ENCODE results near the gene PDZD7. TPM values are rescaled to one million over a fixed set of nuclear protein-coding genes. Genes with fewer than 3 reads are reported as not detected.

PDZD7 gene
- total RNA-seq, 1 experiment from 2014 or later, result 6.1 TPM

GRCh38 chr10:101069441-101069840 is 38.5 kb upstream of the PDZD7 start (continued):
- TF ChIP-seq ZNF274 (IDR thresholded peaks at IDR 0.05; ENCODE audit: low read depth, low read length) (no peak), JUND (IDR thresholded peaks at IDR 0.05) (no peak), POLR2AphosphoS5 (IDR thresholded peaks at IDR 0.05; ENCODE audit: low read depth, low read length) (no peak)

- Histone ChIP-seq H3K27ac (ENCODE audit: low read depth, low read length) (peak overlapping the region; percentile 93), H3K4me2 (ENCODE audit: low read length) (peak overlapping the region; percentile 96), H3K4me1 (ENCODE audit: control insufficient read depth in 1 of 2, insufficient read depth in 2 of 2, low read length in 2 of 2) (peaks cover 37 to 79% of the 10 kb centered on the region in 2 experiments), H3K9me3 (ENCODE audit: control insufficient read depth in 1 of 2, insufficient read depth in 1 of 2, low read depth in 1 of 2, low read length in 2 of 2) (no peaks in the 10 kb centered on the region), H3K4me3 (replicated peaks in 1 of 2; ENCODE audit: low read depth in 1 of 2, low read length in 2 of 2) (peak overlapping the region; percentile 66 to 71), H3K9me2 (ENCODE audit: insufficient read depth) (no peaks in the 10 kb centered on the region), H3K79me2 (ENCODE audit: insufficient read depth, low read length) (no peaks in the 10 kb centered on the region), H4K20me1 (ENCODE audit: insufficient read depth) (no peaks in the 10 kb centered on the region), H3K9ac (ENCODE audit: low read length) (peak overlapping the region; percentile 79), H2AFZ (ENCODE audit: low read depth, low read length, poor library complexity, severe bottlenecking) (peak overlapping the region; percentile 33), H3K36me3 (ENCODE audit: control insufficient read depth in 1 of 2, insufficient read depth in 2 of 2, low read length in 2 of 2) (no peaks in the 10 kb centered on the region), H3K27me3 (ENCODE audit: insufficient read depth, low read length) (no peaks in the 10 kb centered on the region)
- DNase-seq (ENCODE audit: low read depth, low spot score) (peak; percentile 91), ATAC-seq (peak; percentile 39)
- POLR2A ChIA-PET, result interaction anchor here (1.1 to 1.4 kb wide), 4 partner anchors 9 to 74 kb away, joined by 3 to 9 read pairs (median 3); no protein-coding TSS in a partner anchor
- CTCF ChIA-PET, result interaction anchor here (0.6 to 8.3 kb wide), 11 partner anchors 9 to 146 kb away, joined by 3 to 91 read pairs (median 12); partner anchors contain the start of genes PDZD7 and SFXN3
- intact Hi-C loops (cut with micrococcal nuclease), result loop anchor here (1.0 to 10.0 kb wide), 3 partner anchors 7 to 507 kb away; no protein-coding TSS in a partner anchor
- BruUV-seq (replicated peaks), result no TSS peak
- RAD21 ChIA-PET (ENCODE audit: low non-redundant PET in 1 of 2, low total read pairs in 2 of 2, uncharacterized antibody in 2 of 2, unreplicated experiment in 2 of 2), result interaction anchor here (0.6 to 2.1 kb wide), 9 partner anchors 16 to 75 kb away, joined by 3 to 8 read pairs (median 6); no protein-coding TSS in a partner anchor
- no peak for TF ChIP-seq ELF1 (IDR thresholded peaks at IDR 0.05; ENCODE audit: borderline replicate concordance, low read depth)
- TF ChIP-seq SIN3A (IDR thresholded peaks at IDR 0.05; ENCODE audit: low read depth), result no peak
- no peak for TF ChIP-seq EGR1 (IDR thresholded peaks at IDR 0.05; ENCODE audit: low read depth)
- peak in 2 of 3 experiments; percentile 89 to 94; a peak in 4 of 6 replicates for TF ChIP-seq CTCF (IDR thresholded peaks at IDR 0.05 in 2 of 3, conservative IDR thresholded peaks at IDR 0.05 in 1 of 3; ENCODE audit: borderline replicate concordance in 1 of 3, insufficient read depth in 1 of 3, low read depth in 2 of 3, low read length in 2 of 3)
- TF ChIP-seq ZNF274 (IDR thresholded peaks at IDR 0.05; ENCODE audit: low read depth, low read length), result no peak
- no peak for TF ChIP-seq JUND (IDR thresholded peaks at IDR 0.05)
- TF ChIP-seq POLR2A (IDR thresholded peaks at IDR 0.05; ENCODE audit: borderline replicate concordance, extremely low read depth, insufficient read depth, insufficient read length), result no peak
- TF ChIP-seq CBX3 (IDR thresholded peaks at IDR 0.05; ENCODE audit: low read depth), result no peak
- no peak; the same call in 1 of the 2 replicates for TF ChIP-seq ZFX (IDR thresholded peaks at IDR 0.05)
- TF ChIP-seq ATF3 (IDR thresholded peaks at IDR 0.05), result no peak
- no peak for TF ChIP-seq RAD21 (IDR thresholded peaks at IDR 0.05; ENCODE audit: low read depth)
- no peak for TF ChIP-seq EZH2phosphoT487 (IDR thresholded peaks at IDR 0.05; ENCODE audit: borderline replicate concordance)
- TF ChIP-seq, protein P1, sequence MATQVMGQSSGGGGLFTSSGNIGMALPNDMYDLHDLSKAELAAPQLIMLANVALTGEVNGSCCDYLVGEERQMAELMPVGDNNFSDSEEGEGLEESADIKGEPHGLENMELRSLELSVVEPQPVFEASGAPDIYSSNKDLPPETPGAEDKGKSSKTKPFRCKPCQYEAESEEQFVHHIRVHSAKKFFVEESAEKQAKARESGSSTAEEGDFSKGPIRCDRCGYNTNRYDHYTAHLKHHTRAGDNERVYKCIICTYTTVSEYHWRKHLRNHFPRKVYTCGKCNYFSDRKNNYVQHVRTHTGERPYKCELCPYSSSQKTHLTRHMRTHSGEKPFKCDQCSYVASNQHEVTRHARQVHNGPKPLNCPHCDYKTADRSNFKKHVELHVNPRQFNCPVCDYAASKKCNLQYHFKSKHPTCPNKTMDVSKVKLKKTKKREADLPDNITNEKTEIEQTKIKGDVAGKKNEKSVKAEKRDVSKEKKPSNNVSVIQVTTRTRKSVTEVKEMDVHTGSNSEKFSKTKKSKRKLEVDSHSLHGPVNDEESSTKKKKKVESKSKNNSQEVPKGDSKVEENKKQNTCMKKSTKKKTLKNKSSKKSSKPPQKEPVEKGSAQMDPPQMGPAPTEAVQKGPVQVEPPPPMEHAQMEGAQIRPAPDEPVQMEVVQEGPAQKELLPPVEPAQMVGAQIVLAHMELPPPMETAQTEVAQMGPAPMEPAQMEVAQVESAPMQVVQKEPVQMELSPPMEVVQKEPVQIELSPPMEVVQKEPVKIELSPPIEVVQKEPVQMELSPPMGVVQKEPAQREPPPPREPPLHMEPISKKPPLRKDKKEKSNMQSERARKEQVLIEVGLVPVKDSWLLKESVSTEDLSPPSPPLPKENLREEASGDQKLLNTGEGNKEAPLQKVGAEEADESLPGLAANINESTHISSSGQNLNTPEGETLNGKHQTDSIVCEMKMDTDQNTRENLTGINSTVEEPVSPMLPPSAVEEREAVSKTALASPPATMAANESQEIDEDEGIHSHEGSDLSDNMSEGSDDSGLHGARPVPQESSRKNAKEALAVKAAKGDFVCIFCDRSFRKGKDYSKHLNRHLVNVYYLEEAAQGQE (IDR thresholded peaks at IDR 0.05; ENCODE audit: low read depth), result no peak
- TF ChIP-seq TCF7L2 (IDR thresholded peaks at IDR 0.05; ENCODE audit: borderline replicate concordance, extremely low read depth, insufficient read depth, insufficient read length), result no peak
- no peak for TF ChIP-seq EZH2 (IDR thresholded peaks at IDR 0.05)
- peak; percentile 34 for TF ChIP-seq YY1 (IDR thresholded peaks at IDR 0.05; ENCODE audit: extremely low read depth, insufficient replicate concordance, low read depth, low read length)
- TF ChIP-seq POLR2AphosphoS5 (IDR thresholded peaks at IDR 0.05; ENCODE audit: low read depth, low read length), result peak; percentile 64; the same call in 1 of the 2 replicates
Measured at GRCh38 chr10:101067356-101068083, 36.6 kb upstream of the PDZD7 start.
